HL-60 (cell line): ENCODE data around the gene ATP13A3.

Experiments used
- CTCF ChIP-seq: IDR thresholded peaks from one replicate; pipeline ENCODE4 v1.5.1; 2011; ENCODE audit warnings: low read length, control low read depth, inconsistent platforms; ENCODE audit not compliant: insufficient read depth
- POLR2AphosphoS5 ChIP-seq: IDR thresholded peaks from 2 replicates; pipeline ENCODE4 v1.6.1; 2012; ENCODE audit warnings: low read depth
- TF ChIP-seq, protein P1 (sequence below): IDR thresholded peaks from 2 replicates; pipeline ENCODE4 v1.6.1; 2012; ENCODE audit warnings: low read depth; ENCODE audit not compliant: insufficient replicate concordance

DNA sequence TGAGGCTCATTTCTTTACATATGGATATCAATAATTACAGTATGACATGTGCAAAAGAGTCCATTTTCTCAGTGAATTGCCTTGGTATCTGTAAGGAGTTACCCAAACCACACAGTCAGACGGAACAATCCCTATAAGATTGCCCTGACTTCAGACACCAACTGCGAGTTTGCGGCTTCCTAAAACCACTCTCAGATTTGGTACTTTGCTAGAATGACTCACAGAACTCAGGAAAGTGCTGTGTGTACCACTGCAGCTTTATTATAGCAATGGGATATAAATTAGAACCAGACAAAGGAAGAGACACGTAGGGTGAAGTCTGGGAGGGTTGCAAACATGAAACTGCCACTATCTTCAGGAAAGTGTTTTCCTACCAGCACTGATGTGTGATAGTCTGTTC is 45.8 kb upstream of the ATP13A3 start:
- TF ChIP-seq CTCF (no peak), POLR2AphosphoS5 (no peak)
- TF ChIP-seq, protein P1, sequence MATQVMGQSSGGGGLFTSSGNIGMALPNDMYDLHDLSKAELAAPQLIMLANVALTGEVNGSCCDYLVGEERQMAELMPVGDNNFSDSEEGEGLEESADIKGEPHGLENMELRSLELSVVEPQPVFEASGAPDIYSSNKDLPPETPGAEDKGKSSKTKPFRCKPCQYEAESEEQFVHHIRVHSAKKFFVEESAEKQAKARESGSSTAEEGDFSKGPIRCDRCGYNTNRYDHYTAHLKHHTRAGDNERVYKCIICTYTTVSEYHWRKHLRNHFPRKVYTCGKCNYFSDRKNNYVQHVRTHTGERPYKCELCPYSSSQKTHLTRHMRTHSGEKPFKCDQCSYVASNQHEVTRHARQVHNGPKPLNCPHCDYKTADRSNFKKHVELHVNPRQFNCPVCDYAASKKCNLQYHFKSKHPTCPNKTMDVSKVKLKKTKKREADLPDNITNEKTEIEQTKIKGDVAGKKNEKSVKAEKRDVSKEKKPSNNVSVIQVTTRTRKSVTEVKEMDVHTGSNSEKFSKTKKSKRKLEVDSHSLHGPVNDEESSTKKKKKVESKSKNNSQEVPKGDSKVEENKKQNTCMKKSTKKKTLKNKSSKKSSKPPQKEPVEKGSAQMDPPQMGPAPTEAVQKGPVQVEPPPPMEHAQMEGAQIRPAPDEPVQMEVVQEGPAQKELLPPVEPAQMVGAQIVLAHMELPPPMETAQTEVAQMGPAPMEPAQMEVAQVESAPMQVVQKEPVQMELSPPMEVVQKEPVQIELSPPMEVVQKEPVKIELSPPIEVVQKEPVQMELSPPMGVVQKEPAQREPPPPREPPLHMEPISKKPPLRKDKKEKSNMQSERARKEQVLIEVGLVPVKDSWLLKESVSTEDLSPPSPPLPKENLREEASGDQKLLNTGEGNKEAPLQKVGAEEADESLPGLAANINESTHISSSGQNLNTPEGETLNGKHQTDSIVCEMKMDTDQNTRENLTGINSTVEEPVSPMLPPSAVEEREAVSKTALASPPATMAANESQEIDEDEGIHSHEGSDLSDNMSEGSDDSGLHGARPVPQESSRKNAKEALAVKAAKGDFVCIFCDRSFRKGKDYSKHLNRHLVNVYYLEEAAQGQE, result no peak
